Prostate gland (tissue), 2 donors: ENCODE data around the gene SLC29A2.

Experiments
- CTCF ChIP-seq, 4 experiments: fragments of 200-600 bp in 2 of 4; fragments of 450-650 bp in 2 of 4; sonication (generic) in 2 of 4; IDR thresholded peaks; 1 replicate in 3 of 4; 2 replicates in 1 of 4; pipeline ENCODE4 v1.5.1; 2016 to 2019; ENCODE audit warnings: antibody characterized with exemption in 4 of 4, mild to moderate bottlenecking in 2 of 4, moderate library complexity in 2 of 4
- POLR2A ChIP-seq: fragments of 450-650 bp; IDR thresholded peaks from one replicate; pipeline ENCODE4 v1.6.1; 2016; ENCODE audit warnings: antibody characterized with exemption, mild to moderate bottlenecking

- TF ChIP-seq CTCF (IDR thresholded peaks at IDR 0.05) = no peak
- no peak for TF ChIP-seq POLR2A
Measured at GRCh38 chr11:66393954-66394353, 22.4 kb upstream of the SLC29A2 start.
